Measurements from ENCODE around the gene ASPRV1.

DNA sequence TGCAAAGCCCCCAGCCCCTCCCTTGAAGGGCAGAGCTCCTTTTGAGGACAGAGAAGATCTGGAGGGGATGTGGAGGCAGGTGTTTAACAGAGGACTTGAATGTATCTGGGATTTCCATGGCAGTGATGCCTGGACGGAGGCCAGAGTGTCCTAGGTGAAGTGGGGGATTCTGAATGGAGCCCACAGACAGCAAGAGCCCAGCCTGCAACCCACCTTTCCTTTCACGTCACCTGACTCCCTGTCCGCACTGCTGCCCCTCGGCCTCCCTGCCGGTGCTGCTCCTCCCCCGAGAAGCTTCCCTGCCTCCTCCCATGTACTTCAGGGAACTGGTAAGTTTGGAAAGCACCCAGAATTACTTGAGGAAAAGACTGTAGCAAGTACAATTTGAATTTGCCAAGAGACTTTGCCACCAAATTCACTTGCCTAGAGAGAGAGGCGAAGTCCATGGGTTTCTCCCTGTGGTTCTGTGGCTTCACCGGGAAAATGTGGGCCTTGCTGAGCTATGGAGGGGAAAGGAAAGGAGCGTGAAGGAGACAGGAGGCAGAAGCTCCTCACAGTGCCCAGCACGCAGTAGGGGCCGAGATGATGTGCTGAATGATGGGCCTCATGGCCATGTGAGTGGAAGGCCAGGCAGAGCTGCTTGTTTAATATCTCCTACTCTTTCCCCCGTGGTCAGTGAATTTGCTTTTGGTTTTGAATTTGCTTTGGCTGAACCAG lies 13.9 kb upstream of the ASPRV1 start:
- TF ChIP-seq, protein P1, sequence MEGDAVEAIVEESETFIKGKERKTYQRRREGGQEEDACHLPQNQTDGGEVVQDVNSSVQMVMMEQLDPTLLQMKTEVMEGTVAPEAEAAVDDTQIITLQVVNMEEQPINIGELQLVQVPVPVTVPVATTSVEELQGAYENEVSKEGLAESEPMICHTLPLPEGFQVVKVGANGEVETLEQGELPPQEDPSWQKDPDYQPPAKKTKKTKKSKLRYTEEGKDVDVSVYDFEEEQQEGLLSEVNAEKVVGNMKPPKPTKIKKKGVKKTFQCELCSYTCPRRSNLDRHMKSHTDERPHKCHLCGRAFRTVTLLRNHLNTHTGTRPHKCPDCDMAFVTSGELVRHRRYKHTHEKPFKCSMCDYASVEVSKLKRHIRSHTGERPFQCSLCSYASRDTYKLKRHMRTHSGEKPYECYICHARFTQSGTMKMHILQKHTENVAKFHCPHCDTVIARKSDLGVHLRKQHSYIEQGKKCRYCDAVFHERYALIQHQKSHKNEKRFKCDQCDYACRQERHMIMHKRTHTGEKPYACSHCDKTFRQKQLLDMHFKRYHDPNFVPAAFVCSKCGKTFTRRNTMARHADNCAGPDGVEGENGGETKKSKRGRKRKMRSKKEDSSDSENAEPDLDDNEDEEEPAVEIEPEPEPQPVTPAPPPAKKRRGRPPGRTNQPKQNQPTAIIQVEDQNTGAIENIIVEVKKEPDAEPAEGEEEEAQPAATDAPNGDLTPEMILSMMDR (IDR thresholded peaks at IDR 0.05) = no peak
- no peak for TF ChIP-seq POLR2A (IDR thresholded peaks at IDR 0.05)

Measured in testis (tissue), 2 donors.